Liver (tissue), 3 donors: ENCODE results near the gene AGPAT4.

Experiments used
- EGR1 ChIP-seq, 2 donors: IDR thresholded peaks; 2 replicates each; pipeline ENCODE4 v1.6.1; 2016 to 2018; ENCODE audit warnings: antibody characterized with exemption in 2 of 2, low read depth in 2 of 2
- GABPA ChIP-seq, 2 donors: IDR thresholded peaks in 1 of 2; conservative IDR thresholded peaks in 1 of 2; 2 replicates each; pipeline ENCODE4 v1.6.1; 2016; ENCODE audit warnings: antibody characterized with exemption in 2 of 2, mild to moderate bottlenecking in 1 of 2, moderate library complexity in 1 of 2
- HNF4A ChIP-seq, 2 donors: conservative IDR thresholded peaks; 2 replicates each; pipeline ENCODE4 v1.6.1; 2016; ENCODE audit warnings: antibody characterized with exemption in 2 of 2, mild to moderate bottlenecking in 2 of 2
- JUND ChIP-seq, 2 donors: IDR thresholded peaks; 2 replicates each; pipeline ENCODE4 v1.6.1; 2016; ENCODE audit warnings: antibody characterized with exemption in 2 of 2
- MAX ChIP-seq: IDR thresholded peaks from 2 replicates; pipeline ENCODE4 v1.6.1; 2016; ENCODE audit warnings: antibody characterized with exemption
- RXRA ChIP-seq, 2 donors: IDR thresholded peaks; 2 replicates each; pipeline ENCODE4 v1.6.1; 2017 to 2018; ENCODE audit warnings: antibody characterized with exemption in 2 of 2, mild to moderate bottlenecking in 1 of 2
- SP1 ChIP-seq: IDR thresholded peaks from 2 replicates; pipeline ENCODE4 v1.6.1; 2018; ENCODE audit warnings: antibody characterized with exemption, mild to moderate bottlenecking
- TF ChIP-seq, protein P1 (sequence below): fragments of 150-350 bp; IDR thresholded peaks from 2 replicates; pipeline ENCODE4 v1.5.1; 2017; ENCODE audit warnings: improper control_type of control experiment, low read depth, low read length; ENCODE audit not compliant: missing input control
- TF ChIP-seq, protein P2 (sequence below): IDR thresholded peaks from 2 replicates; pipeline ENCODE4 v1.6.1; 2016; ENCODE audit warnings: antibody characterized with exemption, mild to moderate bottlenecking
- donor health status: healthy.
- donor health status: healthy.

- TF ChIP-seq, protein P1, sequence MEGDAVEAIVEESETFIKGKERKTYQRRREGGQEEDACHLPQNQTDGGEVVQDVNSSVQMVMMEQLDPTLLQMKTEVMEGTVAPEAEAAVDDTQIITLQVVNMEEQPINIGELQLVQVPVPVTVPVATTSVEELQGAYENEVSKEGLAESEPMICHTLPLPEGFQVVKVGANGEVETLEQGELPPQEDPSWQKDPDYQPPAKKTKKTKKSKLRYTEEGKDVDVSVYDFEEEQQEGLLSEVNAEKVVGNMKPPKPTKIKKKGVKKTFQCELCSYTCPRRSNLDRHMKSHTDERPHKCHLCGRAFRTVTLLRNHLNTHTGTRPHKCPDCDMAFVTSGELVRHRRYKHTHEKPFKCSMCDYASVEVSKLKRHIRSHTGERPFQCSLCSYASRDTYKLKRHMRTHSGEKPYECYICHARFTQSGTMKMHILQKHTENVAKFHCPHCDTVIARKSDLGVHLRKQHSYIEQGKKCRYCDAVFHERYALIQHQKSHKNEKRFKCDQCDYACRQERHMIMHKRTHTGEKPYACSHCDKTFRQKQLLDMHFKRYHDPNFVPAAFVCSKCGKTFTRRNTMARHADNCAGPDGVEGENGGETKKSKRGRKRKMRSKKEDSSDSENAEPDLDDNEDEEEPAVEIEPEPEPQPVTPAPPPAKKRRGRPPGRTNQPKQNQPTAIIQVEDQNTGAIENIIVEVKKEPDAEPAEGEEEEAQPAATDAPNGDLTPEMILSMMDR: no peak
- TF ChIP-seq EGR1 (IDR thresholded peaks at IDR 0.05; ENCODE audit: low read depth in 2 of 2) (no peak), GABPA (IDR thresholded peaks at IDR 0.05 in 1 of 2, conservative IDR thresholded peaks at IDR 0.05 in 1 of 2) (no peak), HNF4A (conservative IDR thresholded peaks at IDR 0.05) (no peak), RXRA (IDR thresholded peaks at IDR 0.05) (no peak), MAX (no peak), JUND (IDR thresholded peaks at IDR 0.05) (no peak), SP1 (no peak)
- TF ChIP-seq, protein P2, sequence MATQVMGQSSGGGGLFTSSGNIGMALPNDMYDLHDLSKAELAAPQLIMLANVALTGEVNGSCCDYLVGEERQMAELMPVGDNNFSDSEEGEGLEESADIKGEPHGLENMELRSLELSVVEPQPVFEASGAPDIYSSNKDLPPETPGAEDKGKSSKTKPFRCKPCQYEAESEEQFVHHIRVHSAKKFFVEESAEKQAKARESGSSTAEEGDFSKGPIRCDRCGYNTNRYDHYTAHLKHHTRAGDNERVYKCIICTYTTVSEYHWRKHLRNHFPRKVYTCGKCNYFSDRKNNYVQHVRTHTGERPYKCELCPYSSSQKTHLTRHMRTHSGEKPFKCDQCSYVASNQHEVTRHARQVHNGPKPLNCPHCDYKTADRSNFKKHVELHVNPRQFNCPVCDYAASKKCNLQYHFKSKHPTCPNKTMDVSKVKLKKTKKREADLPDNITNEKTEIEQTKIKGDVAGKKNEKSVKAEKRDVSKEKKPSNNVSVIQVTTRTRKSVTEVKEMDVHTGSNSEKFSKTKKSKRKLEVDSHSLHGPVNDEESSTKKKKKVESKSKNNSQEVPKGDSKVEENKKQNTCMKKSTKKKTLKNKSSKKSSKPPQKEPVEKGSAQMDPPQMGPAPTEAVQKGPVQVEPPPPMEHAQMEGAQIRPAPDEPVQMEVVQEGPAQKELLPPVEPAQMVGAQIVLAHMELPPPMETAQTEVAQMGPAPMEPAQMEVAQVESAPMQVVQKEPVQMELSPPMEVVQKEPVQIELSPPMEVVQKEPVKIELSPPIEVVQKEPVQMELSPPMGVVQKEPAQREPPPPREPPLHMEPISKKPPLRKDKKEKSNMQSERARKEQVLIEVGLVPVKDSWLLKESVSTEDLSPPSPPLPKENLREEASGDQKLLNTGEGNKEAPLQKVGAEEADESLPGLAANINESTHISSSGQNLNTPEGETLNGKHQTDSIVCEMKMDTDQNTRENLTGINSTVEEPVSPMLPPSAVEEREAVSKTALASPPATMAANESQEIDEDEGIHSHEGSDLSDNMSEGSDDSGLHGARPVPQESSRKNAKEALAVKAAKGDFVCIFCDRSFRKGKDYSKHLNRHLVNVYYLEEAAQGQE: no peak
Measured at GRCh38 chr6:161186173-161186769, 87.6 kb downstream of the AGPAT4 start.
